K562 (cell line): Measurements from ENCODE around the gene CTDSPL. TPM values are rescaled to one million over a fixed set of nuclear protein-coding genes. Genes with fewer than 3 reads are reported as not detected.

Experiments
- BHLHE40 ChIP-seq: IDR thresholded peaks from 2 replicates; pipeline ENCODE4 v1.6.1; 2011; ENCODE audit warnings: low read length, improper control_type of control experiment
- CREB3 ChIP-seq: fragments of 450-650 bp; conservative IDR thresholded peaks from 2 replicates; pipeline ENCODE4 v1.6.1; 2016; ENCODE audit warnings: missing genetic modification characterization, low read depth, mild to moderate bottlenecking, missing compliant biosample characterization, moderate library complexity
- DDX20 ChIP-seq: fragments of 450-650 bp; IDR thresholded peaks from 2 replicates; pipeline ENCODE4 v1.6.1; 2016; ENCODE audit warnings: missing genetic modification characterization, low read depth, mild to moderate bottlenecking, missing compliant biosample characterization, moderate library complexity
- EGR1 ChIP-seq: fragments of 450-650 bp; conservative IDR thresholded peaks from 2 replicates; pipeline ENCODE4 v1.6.1; 2017; ENCODE audit warnings: mild to moderate bottlenecking
- ELK3 ChIP-seq: fragments of 450-650 bp; formaldehyde crosslinking; IDR thresholded peaks from 2 replicates; pipeline ENCODE4 v1.4.0; 2020; ENCODE audit warnings: mild to moderate bottlenecking
- ESRRA ChIP-seq: fragments of 450-650 bp; IDR thresholded peaks from 2 replicates; pipeline ENCODE4 v1.6.1; 2014; ENCODE audit warnings: low read depth, mild to moderate bottlenecking, moderate library complexity, borderline replicate concordance
- FOSL1 ChIP-seq: fragments of 200-800 bp; sonication (Bioruptor generic); conservative IDR thresholded peaks from 2 replicates; pipeline ENCODE4 v1.6.1; 2016; ENCODE audit warnings: missing genetic modification characterization, missing compliant biosample characterization
- FOXM1 ChIP-seq, 2 experiments: fragments of 450-650 bp in 1 of 2; sonication (generic) in 1 of 2; formaldehyde crosslinking in 1 of 2; IDR thresholded peaks; 2 replicates each; pipeline versions ENCODE4 v1.6.1 to v1.9.0; 2017 to 2022; ENCODE audit warnings: low read depth in 2 of 2, mild to moderate bottlenecking in 2 of 2, missing genetic modification reagents in 1 of 2, moderate library complexity in 1 of 2
- HMG20A ChIP-seq: fragments of 450-650 bp; formaldehyde crosslinking; conservative IDR thresholded peaks from 2 replicates; pipeline ENCODE4 v1.4.0; 2020; ENCODE audit warnings: mild to moderate bottlenecking, mixed read lengths
- HSF4 ChIP-seq: fragments of 250-450 bp; sonication (Bioruptor Pico); IDR thresholded peaks from 2 replicates; pipeline ENCODE4 v2.1.2; 2022; ENCODE audit warnings: mild to moderate bottlenecking, moderate library complexity, borderline replicate concordance
- MTA3 ChIP-seq: fragments of 450-650 bp; formaldehyde crosslinking; IDR thresholded peaks from 2 replicates; pipeline ENCODE4 v1.6.1; 2017; ENCODE audit warnings: mild to moderate bottlenecking, borderline replicate concordance
- NFIC ChIP-seq: fragments of 450-650 bp; IDR thresholded peaks from 2 replicates; pipeline ENCODE4 v1.6.1; 2017; ENCODE audit warnings: mild to moderate bottlenecking, inconsistent platforms
- NR1H2 ChIP-seq: sonication (generic); formaldehyde crosslinking; IDR thresholded peaks from 2 replicates; pipeline ENCODE4 v1.4.0; 2020; ENCODE audit warnings: mild to moderate bottlenecking, missing genetic modification reagents
- SNIP1 ChIP-seq: fragments of 450-650 bp; IDR thresholded peaks from 2 replicates; pipeline ENCODE4 v1.7.1; 2017; ENCODE audit warnings: low read depth, mild to moderate bottlenecking
- XRCC4 ChIP-seq: IDR thresholded peaks from one replicate; pipeline ENCODE4 v1.6.1; 2011; ENCODE audit not compliant: insufficient read depth, insufficient read length; ENCODE audit errors: extremely low read depth
- ZBTB43 ChIP-seq: sonication (generic); formaldehyde crosslinking; IDR thresholded peaks from 2 replicates; pipeline ENCODE4 v1.8.0; 2023; ENCODE audit warnings: mild to moderate bottlenecking, missing genetic modification reagents
- ZBTB49 ChIP-seq: sonication (generic); formaldehyde crosslinking; IDR thresholded peaks from 2 replicates; pipeline ENCODE4 v1.8.0; 2022; ENCODE audit warnings: missing genetic modification reagents, mild to moderate bottlenecking, borderline replicate concordance
- ZNF518B ChIP-seq: fragments of 250-450 bp; sonication (Bioruptor Pico); IDR thresholded peaks from 2 replicates; pipeline ENCODE4 v1.5.0; 2021; ENCODE audit warnings: mild to moderate bottlenecking, moderate library complexity
- polyA plus RNA-seq, 8 experiments: library from polyadenylated mRNA; depleted of rRNA in 4 of 8; stranded (reverse) in 5 of 8; unstranded in 3 of 8; fragments of >200 nt; fragmentation: Nextera tagmentation in 2 of 8; fragmentation: Illumina TruSeq in 1 of 8; extraction: Ambion mirVana in 2 of 8; extraction: Trizol in 1 of 8; gene quantifications; 2 replicates each; pipeline versions ENCODE4 v1.2.1 to v1.2.3, GENCODE V29; 2011 to 2014; ENCODE audit warnings: inconsistent platforms in 1 of 8, missing spikeins in 1 of 8
- total RNA-seq, 7 experiments: library from RNA; depleted of rRNA in 6 of 7; stranded (reverse); fragments of >200 nt in 6 of 7; fragmentation: Illumina TruSeq in 2 of 7; extraction: Trizol in 2 of 7; gene quantifications; 2 replicates each; pipeline versions ENCODE4 v1.2.1 to v1.2.3, GENCODE V29; 2011 to 2021; ENCODE audit warnings: low replicate concordance in 1 of 7

The CTDSPL gene
- total and polyA plus RNA-seq, 9 of the 15 experiments (the other 6 are each of a cell fraction or from before 2014, with no cell fraction given): 5.1 to 19.3 (median 11.3) TPM

GRCh38 chr3:38017445-38018295 is 156.0 kb downstream of the CTDSPL start (continued):
- TF ChIP-seq CREB3 (tag): no peak
- no peak for TF ChIP-seq ZNF518B (CRISPR knock-in tag)
- TF ChIP-seq NR1H2 (CRISPR knock-in tag): no peak
- TF ChIP-seq MTA3: no peak
- no peak for TF ChIP-seq FOSL1 (tag)
- peak; percentile 76 for TF ChIP-seq NFIC
- TF ChIP-seq ELK3 (CRISPR knock-in tag): no peak
- TF ChIP-seq SNIP1: no peak
- no peak for TF ChIP-seq ESRRA
- no peak for TF ChIP-seq DDX20 (tag)
- TF ChIP-seq BHLHE40: no peak
- no peak for TF ChIP-seq ZBTB43 (CRISPR knock-in tag)
- no peak for TF ChIP-seq HMG20A (CRISPR knock-in tag)
- TF ChIP-seq ZBTB49 (CRISPR knock-in tag): no peak
- TF ChIP-seq FOXM1 (IDR thresholded peaks at IDR 0.05; ENCODE audit: low read depth): no peak
- TF ChIP-seq FOXM1 (CRISPR knock-in tag; IDR thresholded peaks at IDR 0.05; ENCODE audit: low read depth): no peak
- TF ChIP-seq XRCC4: no peak
- peak; percentile 8; the same call in 1 of the 2 replicates for TF ChIP-seq EGR1
- no peak for TF ChIP-seq HSF4
